GM12878 (cell line): Measurements from ENCODE around the gene NEK11. TPM values are rescaled to one million over a fixed set of nuclear protein-coding genes. Genes with fewer than 3 reads are reported as not detected.
A peak's percentile ranks its signal among the peaks of the same experiment; 100 is the strongest.

Experiments used
- CEBPB ChIP-seq, 2 experiments: fragments of 150-350 bp in 1 of 2; IDR thresholded peaks; 2 replicates each; pipeline ENCODE4 v1.6.1; 2012 to 2014; ENCODE audit warnings: low read depth in 2 of 2, low read length in 2 of 2, borderline replicate concordance in 1 of 2, inconsistent platforms in 1 of 2
- EGR1 ChIP-seq, 2 experiments: IDR thresholded peaks; 1 replicate in 1 of 2; 2 replicates in 1 of 2; pipeline ENCODE4 v1.6.1; 2011 to 2012; ENCODE audit warnings: low read depth in 2 of 2, low read length in 2 of 2, borderline replicate concordance in 1 of 2, mild to moderate bottlenecking in 1 of 2, moderate library complexity in 1 of 2
- MXI1 ChIP-seq: fragments of 150-350 bp; IDR thresholded peaks from 2 replicates; pipeline ENCODE4 v1.6.1; 2011; ENCODE audit warnings: low read depth, mild to moderate bottlenecking, inconsistent platforms, low read length, improper control_type of control experiment
- NFXL1 ChIP-seq: fragments of 450-650 bp; IDR thresholded peaks from 2 replicates; pipeline ENCODE4 v1.6.1; 2017; ENCODE audit warnings: antibody characterized with exemption, mild to moderate bottlenecking, borderline replicate concordance
- NR2F1 ChIP-seq: fragments of 450-650 bp; conservative IDR thresholded peaks from 2 replicates; pipeline ENCODE4 v1.6.1; 2017; ENCODE audit warnings: mild to moderate bottlenecking
- POU2F2 ChIP-seq: IDR thresholded peaks from 3 replicates; pipeline ENCODE4 v1.6.1; 2011; ENCODE audit warnings: low read depth, mild to moderate bottlenecking, low read length, borderline replicate concordance
- SMC3 ChIP-seq: IDR thresholded peaks from 2 replicates; pipeline ENCODE4 v1.6.1; 2011; ENCODE audit warnings: low read length, improper control_type of control experiment, borderline replicate concordance
- TCF3 ChIP-seq: IDR thresholded peaks from 2 replicates; pipeline ENCODE4 v1.6.1; 2012; ENCODE audit warnings: low read depth, mild to moderate bottlenecking, low read length, borderline replicate concordance; ENCODE audit not compliant: insufficient read depth
- ZZZ3 ChIP-seq: IDR thresholded peaks from 2 replicates; pipeline ENCODE4 v1.6.1; 2011; ENCODE audit warnings: low read depth; ENCODE audit not compliant: control insufficient read depth, insufficient read length
- polyA plus RNA-seq, 11 experiments: library from polyadenylated mRNA; depleted of rRNA in 4 of 11; unstranded in 6 of 11; stranded (reverse) in 5 of 11; fragments of >200 nt; fragmentation: Nextera tagmentation in 4 of 11; fragmentation: Illumina TruSeq in 1 of 11; extraction: Ambion mirVana in 4 of 11; extraction: Trizol in 1 of 11; gene quantifications; 1 replicate in 1 of 11; 2 replicates in 10 of 11; pipeline versions ENCODE4 v1.2.1 to v1.2.3, GENCODE V29; 2011 to 2016; ENCODE audit warnings: inconsistent platforms in 2 of 11, missing spikeins in 2 of 11, low read depth in 1 of 11
- total RNA-seq, 4 experiments: library from RNA; depleted of rRNA in 3 of 4; stranded (reverse); fragments of >200 nt in 3 of 4; fragmentation: Illumina TruSeq in 1 of 4; extraction: Trizol in 1 of 4; gene quantifications; 2 replicates each; pipeline versions ENCODE4 v1.2.1 to v1.2.3, GENCODE V29; 2013 to 2021
- TF ChIP-seq, protein P1 (sequence below): IDR thresholded peaks from 2 replicates; pipeline ENCODE4 v1.6.1; 2012; ENCODE audit warnings: improper control_type of control experiment, low read depth, low read length; ENCODE audit not compliant: insufficient replicate concordance
- TF ChIP-seq, protein P2 (sequence below): IDR thresholded peaks from 2 replicates; pipeline ENCODE4 v1.6.1; 2011; ENCODE audit warnings: borderline replicate concordance, low read depth, mild to moderate bottlenecking, moderate library complexity, low read length; ENCODE audit not compliant: insufficient read depth, poor library complexity, severe bottlenecking

NEK11 gene
- total and polyA plus RNA-seq, 10 of the 15 experiments (the other 5 are each of a cell fraction or from before 2014, with no cell fraction given) = 0.05 to 0.94 (median 0.36) TPM; not detected in 1

DNA sequence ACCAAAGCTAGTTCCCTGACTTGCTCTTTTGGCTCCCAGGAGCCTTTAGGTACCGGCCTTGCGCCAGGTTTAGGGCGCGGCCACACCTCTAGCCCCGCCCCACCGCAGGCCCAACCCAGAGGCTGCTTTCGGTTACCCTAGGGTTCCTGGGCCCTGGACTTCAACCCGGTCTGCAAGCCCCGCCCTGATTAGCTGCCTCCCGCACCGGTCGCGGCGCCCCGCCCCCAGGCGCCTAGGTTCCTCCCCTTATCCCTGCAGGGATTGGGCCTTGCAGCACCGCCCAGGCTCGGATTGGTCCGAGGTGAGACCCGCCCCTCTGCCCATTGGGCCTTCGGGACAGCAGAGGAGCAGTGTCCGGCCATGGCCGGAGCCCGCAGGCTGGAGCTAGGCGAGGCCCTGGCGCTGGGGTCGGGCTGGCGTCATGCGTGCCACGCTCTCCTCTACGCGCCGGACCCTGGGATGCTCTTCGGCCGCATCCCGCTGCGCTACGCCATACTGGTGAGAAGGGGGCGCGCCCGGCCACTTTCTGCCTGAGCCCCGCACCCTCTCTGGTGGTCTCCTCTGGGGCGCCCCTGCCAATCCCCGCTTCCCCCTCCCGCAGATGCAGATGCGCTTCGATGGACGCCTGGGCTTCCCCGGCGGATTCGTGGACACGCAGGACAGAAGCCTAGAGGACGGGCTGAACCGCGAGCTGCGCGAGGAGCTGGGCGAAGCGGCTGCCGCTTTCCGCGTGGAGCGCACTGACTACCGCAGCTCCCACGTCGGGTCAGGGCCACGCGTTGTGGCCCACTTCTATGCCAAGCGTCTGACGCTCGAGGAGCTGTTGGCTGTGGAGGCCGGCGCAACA lies 355.0 kb downstream of the NEK11 start, which contains the start of gene NUDT16 (continued):
- TF ChIP-seq, protein P1, sequence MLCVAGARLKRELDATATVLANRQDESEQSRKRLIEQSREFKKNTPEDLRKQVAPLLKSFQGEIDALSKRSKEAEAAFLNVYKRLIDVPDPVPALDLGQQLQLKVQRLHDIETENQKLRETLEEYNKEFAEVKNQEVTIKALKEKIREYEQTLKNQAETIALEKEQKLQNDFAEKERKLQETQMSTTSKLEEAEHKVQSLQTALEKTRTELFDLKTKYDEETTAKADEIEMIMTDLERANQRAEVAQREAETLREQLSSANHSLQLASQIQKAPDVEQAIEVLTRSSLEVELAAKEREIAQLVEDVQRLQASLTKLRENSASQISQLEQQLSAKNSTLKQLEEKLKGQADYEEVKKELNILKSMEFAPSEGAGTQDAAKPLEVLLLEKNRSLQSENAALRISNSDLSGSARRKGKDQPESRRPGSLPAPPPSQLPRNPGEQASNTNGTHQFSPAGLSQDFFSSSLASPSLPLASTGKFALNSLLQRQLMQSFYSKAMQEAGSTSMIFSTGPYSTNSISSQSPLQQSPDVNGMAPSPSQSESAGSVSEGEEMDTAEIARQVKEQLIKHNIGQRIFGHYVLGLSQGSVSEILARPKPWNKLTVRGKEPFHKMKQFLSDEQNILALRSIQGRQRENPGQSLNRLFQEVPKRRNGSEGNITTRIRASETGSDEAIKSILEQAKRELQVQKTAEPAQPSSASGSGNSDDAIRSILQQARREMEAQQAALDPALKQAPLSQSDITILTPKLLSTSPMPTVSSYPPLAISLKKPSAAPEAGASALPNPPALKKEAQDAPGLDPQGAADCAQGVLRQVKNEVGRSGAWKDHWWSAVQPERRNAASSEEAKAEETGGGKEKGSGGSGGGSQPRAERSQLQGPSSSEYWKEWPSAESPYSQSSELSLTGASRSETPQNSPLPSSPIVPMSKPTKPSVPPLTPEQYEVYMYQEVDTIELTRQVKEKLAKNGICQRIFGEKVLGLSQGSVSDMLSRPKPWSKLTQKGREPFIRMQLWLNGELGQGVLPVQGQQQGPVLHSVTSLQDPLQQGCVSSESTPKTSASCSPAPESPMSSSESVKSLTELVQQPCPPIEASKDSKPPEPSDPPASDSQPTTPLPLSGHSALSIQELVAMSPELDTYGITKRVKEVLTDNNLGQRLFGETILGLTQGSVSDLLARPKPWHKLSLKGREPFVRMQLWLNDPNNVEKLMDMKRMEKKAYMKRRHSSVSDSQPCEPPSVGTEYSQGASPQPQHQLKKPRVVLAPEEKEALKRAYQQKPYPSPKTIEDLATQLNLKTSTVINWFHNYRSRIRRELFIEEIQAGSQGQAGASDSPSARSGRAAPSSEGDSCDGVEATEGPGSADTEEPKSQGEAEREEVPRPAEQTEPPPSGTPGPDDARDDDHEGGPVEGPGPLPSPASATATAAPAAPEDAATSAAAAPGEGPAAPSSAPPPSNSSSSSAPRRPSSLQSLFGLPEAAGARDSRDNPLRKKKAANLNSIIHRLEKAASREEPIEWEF = no peak
- TF ChIP-seq TCF3 (no peak; the same call in 1 of the 2 replicates), POU2F2 (no peak), NR2F1 (no peak), SMC3 (no peak), ZZZ3 (no peak), CEBPB (IDR thresholded peaks at IDR 0.05; ENCODE audit: borderline replicate concordance in 1 of 2, low read depth in 2 of 2, low read length in 2 of 2) (no peak), MXI1 (peak; percentile 61; the same call in 1 of the 2 replicates), EGR1 (IDR thresholded peaks at IDR 0.05; ENCODE audit: borderline replicate concordance in 1 of 2, low read depth in 2 of 2, low read length in 2 of 2) (no peak), NFXL1 (no peak)
- TF ChIP-seq, protein P2, sequence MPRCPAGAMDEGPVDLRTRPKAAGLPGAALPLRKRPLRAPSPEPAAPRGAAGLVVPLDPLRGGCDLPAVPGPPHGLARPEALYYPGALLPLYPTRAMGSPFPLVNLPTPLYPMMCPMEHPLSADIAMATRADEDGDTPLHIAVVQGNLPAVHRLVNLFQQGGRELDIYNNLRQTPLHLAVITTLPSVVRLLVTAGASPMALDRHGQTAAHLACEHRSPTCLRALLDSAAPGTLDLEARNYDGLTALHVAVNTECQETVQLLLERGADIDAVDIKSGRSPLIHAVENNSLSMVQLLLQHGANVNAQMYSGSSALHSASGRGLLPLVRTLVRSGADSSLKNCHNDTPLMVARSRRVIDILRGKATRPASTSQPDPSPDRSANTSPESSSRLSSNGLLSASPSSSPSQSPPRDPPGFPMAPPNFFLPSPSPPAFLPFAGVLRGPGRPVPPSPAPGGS = no peak
